Suppressor macrophage (primary cell): ENCODE measurements around the gene BOD1L1.
A peak's percentile ranks its signal among the peaks of the same experiment; 100 is the strongest.

ENCODE experiments used
- DNase-seq, 4 experiments: peaks; one replicate each; pipeline ENCODE4 v3.0.0-alpha.2; 2020 to 2022
- total RNA-seq, 17 experiments: gene quantifications; one replicate each; lab custom pipeline; 2026; ENCODE audit warnings: mixed read lengths in 6 of 17, inconsistent platforms in 3 of 17; lab: John Stamatoyannopoulos, UW

BOD1L1 gene
- 48.8 to 125 (median 97.5) reads per million in 17 experiments for total RNA-seq

DNA sequence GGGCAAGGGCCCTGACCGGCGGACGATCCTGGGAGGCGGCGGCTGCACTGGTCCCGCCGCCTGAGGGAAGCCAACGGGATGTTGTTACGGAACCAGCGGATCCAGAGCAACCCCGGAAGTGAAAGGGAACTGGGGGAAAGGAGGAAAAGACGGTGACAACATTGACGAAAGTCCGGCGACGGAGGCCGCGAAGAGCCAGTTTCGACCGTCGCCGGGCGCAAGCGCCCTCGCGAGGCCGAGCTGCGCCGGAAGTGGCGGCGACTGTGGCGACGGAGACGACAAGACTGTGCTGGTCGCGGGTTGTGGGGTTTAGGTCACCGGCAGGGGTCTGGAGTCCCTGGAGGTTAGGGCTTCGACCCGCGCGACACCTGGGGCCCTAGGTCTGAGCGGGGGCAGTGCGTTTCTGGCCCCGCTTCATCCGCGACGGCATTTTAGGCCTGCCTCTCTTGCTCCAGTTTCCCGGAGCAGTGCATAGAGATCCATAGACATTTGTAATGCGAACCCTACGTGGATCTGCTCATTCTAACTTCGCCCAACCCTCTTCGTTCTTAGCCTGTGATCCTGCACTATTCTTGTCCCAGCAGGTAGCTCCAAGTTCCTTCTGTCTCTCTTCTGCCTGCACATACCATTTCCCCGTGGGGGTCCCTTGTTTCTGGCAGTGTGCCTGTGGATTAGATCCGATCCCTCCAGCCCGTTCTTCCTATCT, at the start of gene BOD1L1:
BOD1L1 (minus strand) TSS at position 120 of the 706 bp plus-strand sequence. CDS start 138 bp downstream, outside the sequence.
- DNase-seq: peak; percentile 92 to 96 (median 96)

DNA sequence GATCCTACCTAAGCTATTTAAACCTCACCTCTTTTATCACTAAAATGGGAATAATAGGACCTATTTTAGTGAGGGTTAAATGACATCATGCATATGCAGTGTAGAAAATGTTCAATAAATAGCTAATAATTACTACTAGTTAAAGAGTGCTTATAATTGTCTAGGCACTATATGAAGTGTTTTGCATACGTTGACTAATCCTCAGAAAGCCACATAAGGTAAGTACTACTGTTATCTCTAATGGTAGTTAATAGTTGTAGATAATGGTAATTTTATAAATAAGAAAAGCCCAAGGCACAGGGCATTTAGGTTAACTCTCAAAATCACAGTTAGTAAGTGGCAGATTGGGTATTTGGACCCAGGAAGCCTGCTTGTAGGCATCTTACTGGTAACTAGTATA, 47.4 kb upstream of the BOD1L1 start:
- DNase-seq: no peak

DNA sequence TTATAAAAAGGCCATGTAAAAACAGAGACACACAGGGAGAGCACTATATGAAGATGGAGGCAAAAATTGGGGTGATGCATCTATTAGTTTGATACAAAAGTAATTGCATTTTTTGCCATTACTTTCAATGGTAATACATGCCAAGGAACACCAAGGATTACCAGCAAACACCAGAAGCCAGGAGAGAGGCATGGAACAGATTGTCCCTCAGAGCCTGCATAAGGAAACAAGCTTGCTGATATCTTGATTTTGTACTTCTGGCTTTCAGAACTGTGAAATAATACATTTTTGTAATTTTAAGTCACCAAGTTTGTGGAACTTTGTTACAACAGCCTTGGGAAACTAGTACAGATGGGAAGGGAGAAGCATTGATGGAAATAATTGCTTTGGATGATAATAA, 45.6 kb upstream of the BOD1L1 start:
- no peak for DNase-seq

DNA sequence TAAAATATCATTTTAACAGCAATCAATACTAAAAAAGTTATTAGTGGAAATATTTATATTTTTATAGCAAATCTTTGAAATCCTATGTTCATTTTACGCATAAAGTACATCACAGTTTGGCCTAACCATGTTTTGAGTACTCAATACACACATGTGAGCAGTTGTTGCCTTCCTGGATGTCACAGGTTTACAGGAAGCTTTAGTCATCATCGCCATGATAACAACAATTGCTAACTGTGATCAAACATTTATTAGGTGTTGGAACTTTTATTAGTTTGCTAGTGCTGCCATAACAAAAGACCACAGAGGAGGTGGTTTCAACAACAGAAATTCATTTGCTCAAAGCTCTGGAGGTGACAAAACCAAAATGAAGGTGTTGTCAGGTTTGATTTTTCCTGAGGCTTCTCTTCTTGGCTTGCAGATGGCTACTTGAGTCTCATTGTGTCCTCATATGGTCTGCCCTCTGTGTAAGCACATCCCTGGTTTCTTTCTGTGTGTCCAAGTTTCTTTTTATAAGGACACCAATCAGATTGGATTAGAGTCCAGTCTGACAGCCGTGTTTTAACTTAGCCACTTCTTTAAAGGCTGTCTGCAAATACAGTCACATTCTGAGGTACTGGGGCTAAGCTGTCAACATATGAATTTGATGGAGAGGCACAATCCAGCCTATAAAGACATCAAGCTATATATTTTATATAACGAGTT, 43.1 kb upstream of the BOD1L1 start:
- DNase-seq: no peak

GRCh38 chr4:13665701-13666660, 38.5 kb upstream of the BOD1L1 start:
- no peak for DNase-seq

DNA sequence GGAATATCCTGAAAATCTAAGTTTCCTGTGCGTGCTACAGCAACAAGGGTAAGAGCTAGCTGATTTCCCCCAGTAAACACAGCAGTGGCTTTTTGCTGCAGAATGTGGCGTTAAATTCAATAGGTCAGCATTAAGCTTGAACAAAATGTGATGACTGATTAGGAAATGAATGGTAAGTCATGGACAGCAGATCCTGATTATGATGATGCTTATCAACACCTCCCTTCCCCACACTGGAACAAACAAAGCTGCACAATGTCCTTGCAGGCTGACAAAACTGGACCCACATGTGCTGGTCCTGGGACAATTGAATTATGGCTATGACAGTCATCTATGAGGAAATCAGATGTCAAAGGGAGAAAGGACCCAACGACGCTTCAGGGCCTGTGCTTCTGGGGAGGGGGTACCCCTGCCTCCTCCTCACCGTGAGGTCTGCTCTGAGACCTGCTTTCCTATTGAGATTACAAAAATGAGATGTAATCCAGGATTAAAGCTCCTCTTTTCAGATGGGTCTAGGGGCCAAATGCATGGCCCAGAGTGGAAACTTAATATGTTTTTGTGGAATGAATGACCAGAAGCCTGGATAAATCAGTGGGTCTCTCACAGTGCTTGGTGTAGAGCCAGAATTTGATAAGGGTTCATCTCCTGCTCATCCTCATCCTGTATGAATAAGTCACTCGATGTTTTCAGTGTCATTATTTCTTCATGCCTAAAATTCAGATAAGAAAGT, 32.0 kb upstream of the BOD1L1 start:
- DNase-seq: no peak

- DNase-seq: peak; percentile 82 to 95 (median 86)
These were observed 29.3 kb upstream of the BOD1L1 start for GRCh38 chr4:13656569-13657405.

DNA sequence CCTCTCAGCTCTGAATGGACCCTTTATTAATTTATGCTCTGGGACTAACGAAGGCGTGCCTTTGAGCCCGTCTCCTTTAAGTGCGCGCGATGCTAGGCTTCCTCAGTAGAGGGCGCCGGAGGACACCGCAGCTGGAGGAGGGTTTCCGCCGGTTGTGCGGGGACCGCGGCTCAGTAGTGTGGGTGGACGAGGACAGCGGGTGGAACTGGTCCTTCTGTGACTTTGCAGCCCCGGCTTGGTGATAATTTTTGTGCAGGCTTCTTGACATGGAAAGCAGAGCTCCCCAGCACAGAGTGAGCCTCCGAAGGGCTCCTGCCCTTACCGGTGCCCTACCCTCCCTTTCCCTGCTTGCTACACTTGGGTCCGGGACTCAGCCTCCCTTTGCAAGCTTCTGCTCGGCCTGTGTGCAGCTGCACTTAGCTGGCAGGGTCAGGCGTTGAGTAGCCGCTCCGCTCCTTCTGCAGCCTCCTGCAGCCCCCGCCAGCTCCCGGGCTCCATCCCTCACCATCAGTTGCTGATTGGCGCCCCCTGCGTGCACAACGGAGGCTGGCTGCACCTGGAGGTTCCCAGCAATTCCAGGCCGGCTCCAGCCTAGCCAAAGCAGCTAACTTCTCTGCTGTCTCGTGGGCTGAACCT, 26.8 kb upstream of the BOD1L1 start:
- DNase-seq: peak; percentile 79 to 89 (median 86)

DNA sequence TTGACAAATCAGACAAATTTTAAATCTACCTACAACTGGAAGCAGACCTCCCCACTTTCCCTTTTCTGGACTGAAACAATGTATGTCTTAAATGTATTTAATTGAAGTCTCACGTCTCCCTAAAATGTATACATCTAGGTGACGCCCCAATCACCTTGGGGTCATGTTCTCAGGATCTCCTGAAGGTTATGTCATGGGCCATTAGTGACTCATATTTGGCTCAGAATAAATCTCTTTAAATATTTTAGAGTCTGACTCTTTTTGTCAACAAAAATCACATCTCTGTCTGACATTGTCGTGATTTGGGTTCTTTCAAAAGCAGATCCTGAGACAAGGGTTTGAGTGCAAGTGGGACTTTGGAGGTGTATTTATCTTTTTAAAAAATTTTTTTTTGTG, 26.2 kb upstream of the BOD1L1 start:
- DNase-seq: no peak

DNA sequence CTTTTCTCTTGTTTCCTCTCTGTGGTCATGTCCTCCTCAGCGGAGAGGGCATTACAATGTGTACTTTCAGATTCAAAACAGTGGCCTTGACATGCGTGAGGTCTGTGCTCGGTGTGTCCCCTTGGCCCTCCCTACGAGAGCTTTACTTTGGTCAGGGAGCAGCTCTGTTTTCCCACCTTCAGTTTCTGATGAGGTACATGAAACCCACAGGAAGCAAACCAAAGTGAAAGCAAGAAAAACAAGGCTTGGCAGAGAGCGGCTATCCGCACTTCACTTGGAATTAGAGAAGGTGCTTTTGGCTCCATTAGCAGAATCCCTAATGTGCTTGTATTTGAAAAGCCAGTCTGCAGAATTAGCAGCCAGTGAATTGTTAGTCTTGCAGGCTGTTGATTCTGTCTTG, 19.5 kb upstream of the BOD1L1 start:
- no peak for DNase-seq

- no peak for DNase-seq
These were observed 17.6 kb upstream of the BOD1L1 start for GRCh38 chr4:13645075-13645474.

- DNase-seq: no peak
These were observed 14.8 kb upstream of the BOD1L1 start for GRCh38 chr4:13642170-13642950.

- DNase-seq: peak in 3 of 4 experiments; percentile 11 to 16 (median 15)
These were observed 13.6 kb upstream of the BOD1L1 start for GRCh38 chr4:13641084-13641483.

DNA sequence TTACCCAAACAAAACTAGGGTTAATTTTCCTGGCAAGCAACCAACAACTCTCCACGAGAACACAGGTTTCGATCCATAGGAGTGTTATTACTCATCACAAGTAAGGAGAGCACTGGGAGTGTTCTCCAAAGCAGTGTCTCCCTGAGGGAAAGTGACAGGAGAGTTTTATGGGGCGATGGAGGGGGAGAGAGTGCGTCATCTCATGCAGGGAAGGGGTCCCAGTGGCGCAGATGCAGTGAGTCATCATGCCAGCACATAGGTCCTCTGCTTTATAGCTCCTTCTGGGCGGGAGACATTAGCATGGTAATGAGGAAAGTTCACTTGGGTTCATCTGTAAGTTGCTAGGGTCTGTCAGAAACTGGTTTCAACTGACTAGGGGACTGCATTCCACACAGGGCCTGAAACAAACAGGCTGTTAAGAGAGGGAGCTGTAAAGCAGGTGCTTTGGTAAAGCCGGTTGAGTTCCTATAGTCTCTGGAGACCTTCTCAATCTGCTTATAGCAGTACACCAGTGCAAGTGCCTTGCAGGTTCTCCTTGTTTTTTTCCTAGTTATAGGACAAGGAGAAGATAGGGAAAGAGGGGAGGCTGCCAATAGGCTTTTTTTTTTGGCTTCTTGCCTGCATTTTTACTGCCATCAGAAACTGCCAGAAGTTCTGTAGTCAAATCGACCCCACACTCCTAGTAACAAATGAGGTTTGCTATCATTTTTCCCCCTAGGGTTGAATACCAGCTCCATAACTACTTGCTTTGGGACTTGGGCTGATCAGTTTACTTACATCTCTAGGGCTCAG, 12.8 kb upstream of the BOD1L1 start:
- no peak for DNase-seq

- DNase-seq: no peak
These were observed 7.8 kb upstream of the BOD1L1 start for GRCh38 chr4:13635286-13635799.

GRCh38 chr4:13633671-13634070, 6.1 kb upstream of the BOD1L1 start:
- no peak for DNase-seq

DNA sequence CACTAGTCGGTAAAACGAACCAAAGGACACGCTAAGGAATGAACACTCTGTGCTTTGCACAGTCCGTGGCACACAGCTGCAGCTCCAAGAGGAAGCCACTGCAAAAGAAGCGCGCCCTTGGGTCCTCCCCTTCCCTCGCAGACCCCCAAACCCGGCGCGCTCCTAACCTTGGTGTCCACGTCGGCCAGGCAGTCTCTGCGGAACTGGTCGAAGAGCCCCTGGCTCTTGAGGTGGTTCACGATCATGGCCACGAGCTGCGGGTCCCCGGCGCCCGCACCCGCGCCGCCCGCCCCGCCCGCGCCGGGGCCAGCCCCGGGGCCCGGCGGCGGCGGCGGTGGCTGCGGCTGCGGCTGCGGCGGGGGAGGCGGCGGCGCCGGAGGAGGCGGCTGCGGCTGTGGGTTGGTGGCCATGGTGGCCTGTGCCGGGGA, 333 bp downstream of the BOD1L1 start:
- DNase-seq: peak in 2 of 4 experiments; percentile 34 to 43

DNA sequence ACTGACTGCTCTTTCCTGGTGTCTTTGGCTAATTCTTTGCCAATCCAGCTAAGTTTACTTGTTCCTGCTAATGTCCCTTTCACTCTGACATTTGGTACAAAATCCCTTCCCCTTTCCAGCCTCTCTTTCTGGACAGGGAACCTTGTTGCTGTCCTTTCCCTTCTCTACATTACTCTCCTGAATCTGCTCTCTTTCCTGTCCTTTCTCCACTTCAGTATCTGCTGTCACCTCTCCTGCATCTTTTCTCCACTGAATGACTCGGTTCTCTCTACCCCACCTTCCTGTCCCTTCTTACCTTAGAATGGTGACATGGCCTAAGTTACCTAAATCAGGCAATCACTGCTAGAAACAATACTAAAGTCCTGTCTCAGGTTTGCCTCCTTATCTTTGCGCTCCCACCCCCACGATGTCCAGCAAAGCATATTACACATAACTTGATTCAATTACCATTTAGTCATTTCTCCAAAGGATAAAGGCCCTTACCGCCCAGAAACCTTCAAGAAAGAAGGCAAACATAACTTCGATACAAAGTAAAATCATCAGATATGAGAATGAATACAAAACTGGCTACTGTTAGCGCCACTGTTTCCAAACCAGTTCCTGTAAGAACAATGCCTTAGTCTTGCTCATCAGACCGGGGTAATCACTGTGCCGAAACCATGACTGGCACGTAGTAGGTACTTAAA, 890 bp downstream of the BOD1L1 start:
- DNase-seq: peak in 3 of 4 experiments; percentile 7 to 23 (median 18)
